ENCODE results near the gene NAPA. TPM values are rescaled to one million over a fixed set of nuclear protein-coding genes. Genes with fewer than 3 reads are reported as not detected.

Gene NAPA
- polyA plus RNA-seq (ENCODE audit: insufficient read length), result 96.4 TPM

- peak; percentile 98 for DNase-seq (ENCODE audit: low read depth)
Observed at GRCh38 chr19:47514869-47515588, at the start of gene NAPA. TSS of gene NAPA (minus strand) at chr19:47515063. CDS start at chr19:47514940, 123 bp downstream.

DNA sequence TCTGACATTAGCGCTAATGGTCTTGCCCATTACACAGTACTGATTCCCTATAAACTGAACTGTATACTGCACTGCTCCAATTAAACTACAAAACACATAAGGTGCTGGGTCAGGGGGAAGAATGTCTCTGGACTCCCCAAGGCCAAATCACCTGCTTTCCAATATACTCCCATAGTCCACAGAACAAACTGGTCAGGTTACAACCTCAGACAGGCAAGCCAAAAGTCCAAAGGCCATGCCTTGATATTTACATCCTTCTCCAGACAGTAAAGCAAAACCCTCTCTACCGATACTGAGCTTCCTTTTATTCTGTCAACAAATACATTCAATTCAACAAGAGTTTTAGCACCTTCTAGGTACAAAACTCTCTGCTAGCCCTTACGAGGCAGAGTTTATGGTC lies 49.2 kb upstream of the NAPA start:
- DNase-seq (ENCODE audit: low read depth), result no peak

DNA sequence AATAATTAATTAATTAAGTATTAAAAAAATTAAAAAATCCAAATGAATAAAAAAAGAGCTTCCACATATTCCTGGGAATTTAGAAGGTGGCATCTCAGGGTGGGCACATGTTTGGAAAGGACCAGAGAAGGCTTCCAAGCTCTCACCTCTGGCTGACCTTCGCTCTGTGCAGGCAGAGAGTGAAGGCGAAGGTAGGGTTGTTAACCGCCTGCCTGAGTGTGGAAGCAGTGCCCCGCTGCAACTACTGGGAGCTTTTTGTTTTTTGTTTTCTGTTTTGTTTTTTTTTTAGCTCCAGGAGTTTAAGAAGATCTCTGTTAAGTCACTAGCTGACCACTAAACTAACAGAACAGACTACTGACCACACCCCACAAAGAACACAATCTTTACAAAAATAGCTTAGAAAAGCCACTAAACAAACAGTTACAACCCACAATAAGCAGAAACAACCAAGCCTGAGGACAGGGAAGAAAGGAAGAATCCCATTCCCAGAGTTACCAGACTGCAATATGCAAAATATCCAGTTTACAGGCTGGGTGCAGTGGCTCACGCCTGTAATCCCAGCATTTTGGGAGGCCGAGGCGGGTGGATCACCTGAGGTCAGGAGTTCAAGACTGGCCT lies 46.7 kb upstream of the NAPA start:
- no peak for DNase-seq (ENCODE audit: low read depth)

DNA sequence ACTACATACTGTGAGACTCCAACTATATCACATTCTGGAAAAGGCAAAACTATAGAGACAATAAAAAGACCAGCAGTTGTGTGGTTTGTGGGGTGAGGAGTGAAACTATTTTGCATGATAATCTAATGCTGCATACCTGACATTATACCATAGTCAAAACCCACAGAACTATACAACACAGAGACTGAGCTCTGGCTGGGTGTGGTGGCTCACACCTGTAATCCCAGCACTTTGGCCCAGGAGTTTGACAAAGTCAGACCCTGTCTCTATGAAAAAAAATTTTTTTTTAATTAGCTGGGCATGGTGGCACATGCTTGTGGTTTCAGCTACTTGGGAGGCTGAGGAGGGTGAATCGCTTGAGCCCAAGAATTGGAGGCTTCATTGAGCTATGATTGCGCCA lies 46.1 kb upstream of the NAPA start:
- DNase-seq (ENCODE audit: low read depth), result no peak

- DNase-seq (ENCODE audit: low read depth), result no peak
Observed at GRCh38 chr19:47550129-47550528, 35.3 kb upstream of the NAPA start.

- DNase-seq (ENCODE audit: low read depth), result no peak
Observed at GRCh38 chr19:47549261-47549862, 34.5 kb upstream of the NAPA start.

GRCh38 chr19:47547199-47547598 lies 32.3 kb upstream of the NAPA start:
- no peak for DNase-seq (ENCODE audit: low read depth)

GRCh38 chr19:47545061-47545948 lies 30.4 kb upstream of the NAPA start:
- DNase-seq (ENCODE audit: low read depth), result no peak

DNA sequence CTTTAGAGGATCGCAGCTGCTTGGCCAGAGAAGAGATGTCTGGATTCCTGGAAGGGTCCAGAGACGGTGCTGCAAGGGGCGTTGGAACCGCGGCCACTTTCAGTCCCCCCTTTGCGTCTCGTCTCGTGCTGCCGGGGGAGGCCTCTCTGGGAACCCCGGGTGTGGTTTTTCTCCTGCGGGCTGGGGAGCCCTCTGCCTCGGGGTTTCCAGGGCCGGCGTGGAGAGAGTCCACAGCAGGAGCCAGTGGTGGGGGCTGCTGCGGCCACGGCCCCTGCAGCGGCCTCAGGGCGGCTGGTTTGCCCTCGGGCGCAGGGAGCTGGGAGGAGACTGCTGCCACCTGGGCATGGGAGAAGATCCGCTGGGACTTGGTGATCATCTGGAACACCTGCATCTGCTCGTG lies 29.6 kb upstream of the NAPA start:
- DNase-seq (ENCODE audit: low read depth), result no peak

DNA sequence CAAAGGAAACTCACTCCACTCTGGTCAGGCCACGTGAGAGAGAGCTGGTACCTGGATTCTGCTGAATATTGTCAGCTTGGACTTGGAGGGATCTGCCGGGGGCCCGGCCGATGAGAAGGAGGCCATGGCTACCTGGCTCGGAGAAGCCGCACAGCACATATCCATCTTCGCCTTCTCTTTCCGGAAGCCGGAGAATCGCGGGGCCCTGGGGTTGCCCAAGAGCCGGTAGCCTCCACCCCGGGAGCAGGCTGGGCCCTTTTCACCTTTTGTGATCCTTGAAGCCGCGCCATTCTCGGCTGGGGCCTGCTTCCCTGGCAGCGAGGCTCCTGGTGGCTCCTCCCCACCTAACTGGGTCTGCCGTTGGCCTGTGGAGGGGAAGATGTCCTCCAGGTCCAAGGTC lies 29.2 kb upstream of the NAPA start:
- DNase-seq (ENCODE audit: low read depth), result no peak

GRCh38 chr19:47542030-47542475 lies 27.2 kb upstream of the NAPA start:
- DNase-seq (ENCODE audit: low read depth), result no peak

- DNase-seq (ENCODE audit: low read depth), result no peak
Observed at GRCh38 chr19:47541518-47541917, 26.7 kb upstream of the NAPA start.

DNA sequence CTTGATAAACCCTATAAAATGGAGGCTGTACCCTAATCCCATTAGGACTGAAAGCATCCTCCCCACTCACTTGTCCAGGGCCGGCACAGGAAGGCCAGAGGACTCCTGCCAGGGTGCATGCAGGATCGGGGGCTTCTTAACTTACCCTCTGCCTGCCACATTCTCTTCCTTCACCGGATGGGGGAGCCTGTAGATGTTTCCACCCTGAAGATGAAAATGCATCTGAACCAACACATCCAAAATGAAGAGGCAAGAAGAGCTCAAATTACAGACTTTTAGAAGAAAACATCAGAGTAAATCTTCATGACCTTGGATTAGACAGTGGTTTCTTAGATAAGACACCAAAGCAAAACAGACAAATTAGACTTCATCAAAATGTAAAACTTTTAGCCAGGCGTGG lies 25.9 kb upstream of the NAPA start:
- no peak for DNase-seq (ENCODE audit: low read depth)

GRCh38 chr19:47539747-47540311 lies 25.0 kb upstream of the NAPA start:
- no peak for DNase-seq (ENCODE audit: low read depth)

DNA sequence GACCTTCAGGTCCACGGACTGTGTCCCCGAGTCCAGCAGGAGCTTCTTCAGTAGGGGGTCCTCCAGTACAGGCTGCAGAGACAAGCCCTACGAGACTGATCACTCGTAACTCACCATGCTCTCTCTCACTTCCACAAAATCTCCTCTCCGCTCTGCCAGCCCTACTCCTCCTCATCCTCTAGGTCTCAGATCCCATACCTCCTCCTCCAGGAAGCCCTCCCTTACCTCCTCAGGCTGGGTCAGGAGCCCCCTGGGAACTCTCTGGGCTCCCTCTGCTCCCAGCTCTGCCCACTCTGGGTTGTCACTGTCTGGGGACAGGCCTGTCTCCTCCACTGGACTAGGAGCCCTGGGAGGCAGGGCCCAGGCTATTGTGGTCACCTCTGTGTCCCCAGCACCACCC lies 23.9 kb upstream of the NAPA start:
- DNase-seq (ENCODE audit: low read depth), result no peak

- DNase-seq (ENCODE audit: low read depth), result no peak
Observed at GRCh38 chr19:47537493-47537892, 22.6 kb upstream of the NAPA start.

DNA sequence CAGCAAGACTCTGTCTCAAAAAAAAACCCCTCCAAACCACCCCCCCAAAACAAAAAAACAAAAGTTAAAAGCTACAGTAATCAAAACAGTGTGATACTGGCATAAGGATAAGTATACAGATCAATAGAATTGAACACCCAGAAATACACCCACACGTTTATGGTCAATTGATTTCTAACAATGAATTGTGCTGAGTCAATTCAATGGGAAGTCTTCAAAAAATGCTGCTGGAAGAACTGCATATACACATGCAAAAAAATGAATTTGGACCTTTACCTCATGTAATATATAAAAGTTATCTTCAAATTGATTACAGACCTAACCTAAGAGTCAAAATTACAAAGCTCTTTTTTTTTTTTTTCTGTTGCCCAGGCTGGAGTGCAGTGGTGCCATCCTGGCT lies 19.8 kb upstream of the NAPA start:
- DNase-seq (ENCODE audit: low read depth), result no peak

GRCh38 chr19:47531640-47532387 lies 17.0 kb upstream of the NAPA start:
- DNase-seq (ENCODE audit: low read depth), result no peak

DNA sequence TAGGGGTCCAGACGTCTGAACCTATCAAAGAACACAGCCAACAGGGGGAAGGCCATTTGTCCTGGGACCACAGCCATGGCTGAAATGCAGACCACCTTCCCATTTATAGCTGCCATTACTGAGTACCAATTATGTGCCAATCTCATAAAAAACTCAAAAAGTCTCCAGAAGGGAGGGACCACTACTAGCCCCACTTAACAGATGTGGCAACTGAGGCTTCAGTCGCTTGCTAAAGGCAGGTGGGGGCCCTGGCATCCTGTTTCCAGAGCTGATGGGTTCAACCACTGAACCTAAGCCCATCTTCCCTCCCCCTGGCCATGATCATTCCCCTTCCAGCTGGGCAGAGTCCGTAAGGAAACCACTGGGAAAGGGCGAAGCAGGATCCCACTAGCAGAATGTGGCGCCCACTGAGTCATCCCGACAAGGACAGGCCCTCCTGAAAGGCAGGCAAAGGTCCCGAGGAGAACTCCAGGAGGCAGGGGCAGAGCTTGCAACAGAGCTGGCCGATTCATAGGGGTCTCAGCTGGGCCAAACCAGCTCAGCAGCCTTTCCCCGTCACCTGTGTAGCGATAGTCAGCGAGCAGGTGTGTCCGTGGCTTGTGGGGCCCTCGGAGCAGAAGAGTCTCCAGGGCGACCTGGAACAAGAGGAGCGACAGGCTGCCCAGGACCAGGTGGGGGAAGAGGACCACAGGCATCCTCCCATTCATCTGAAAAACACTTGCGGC lies 14.3 kb upstream of the NAPA start:
- no peak for DNase-seq (ENCODE audit: low read depth)

GRCh38 chr19:47526798-47527197 lies 11.9 kb upstream of the NAPA start:
- DNase-seq (ENCODE audit: low read depth), result no peak
